ENCODE results near the gene ZNF580.

GRCh38 chr19:55677572-55678028 lies 36.8 kb downstream of the ZNF580 start:
- TF ChIP-seq CTCF (IDR thresholded peaks at IDR 0.05) (no peak), POLR2A (IDR thresholded peaks at IDR 0.05) (no peak)

Data from uterus (tissue), 2 donors.